Ovary (tissue), 9 donors: ENCODE results near the gene FEZF2. TPM values are rescaled to one million over a fixed set of nuclear protein-coding genes. Genes with fewer than 3 reads are reported as not detected.

Experiments
- DNase-seq, 5 donors: peaks; one replicate each; pipeline ENCODE4 v3.0.0-alpha.2; 2019 to 2020
- H3K27ac ChIP-seq, 2 donors: fragments of 200-600 bp; one replicate each; pipeline versions ENCODE4 v1.5.1 to v1.8.0; 2019 to 2022
- H3K27me3 ChIP-seq: fragments of 200-600 bp; one replicate; pipeline ENCODE4 v1.8.0; 2022
- H3K36me3 ChIP-seq: fragments of 200-600 bp; sonication (generic); one replicate; pipeline ENCODE4 v1.5.1; 2019
- H3K4me1 ChIP-seq: one replicate; pipeline ENCODE4 v1.8.1; 2013; ENCODE audit warnings: mild to moderate bottlenecking, moderate library complexity; ENCODE audit not compliant: insufficient read depth
- H3K4me3 ChIP-seq: fragments of 200-600 bp; sonication (generic); one replicate; pipeline ENCODE4 v1.5.1; 2017
- H3K9me3 ChIP-seq, 2 donors: fragments of 200-600 bp in 1 of 2; sonication (generic) in 1 of 2; one replicate each; pipeline versions ENCODE4 v1.5.1 to v1.8.1; 2013 to 2019; ENCODE audit warnings: mild to moderate bottlenecking in 1 of 2, moderate library complexity in 1 of 2
- EP300 ChIP-seq: sonication (generic); formaldehyde crosslinking; IDR thresholded peaks from one replicate; pipeline ENCODE4 v1.6.1; 2017; ENCODE audit warnings: antibody characterized with exemption
- POLR2A ChIP-seq: fragments of 450-650 bp; IDR thresholded peaks from one replicate; pipeline ENCODE4 v1.6.1; 2017; ENCODE audit warnings: antibody characterized with exemption, mild to moderate bottlenecking, moderate library complexity
- WGBS, 3 donors: extraction: QIAGEN DNeasy Blood & Tissue Kit in 1 of 3; methylation state at CpG; one replicate each; pipeline versions ENCODE4 v1.1.5 to v1.1.7; 2013 to 2017; 5-methylcytosine and 5-hydroxymethylcytosine counted together
- intact Hi-C, 4 donors: fragments of 100-400 bp; cut with DNase I; formaldehyde crosslinking; loops; one replicate each; pipeline versions ENCODE4 v1.11.0 to v1.15.1; 2022 to 2023
- polyA plus RNA-seq, 2 donors: library from polyadenylated mRNA; stranded (reverse); fragments of 200-250 nt in 1 of 2; fragments of 350-450 nt in 1 of 2; fragmentation: Illumina TruSeq in 1 of 2; extraction: RNeasy Lipid Tissue Mini Kit (QIAGEN cat#74804) in 1 of 2; gene quantifications; one replicate each; pipeline ENCODE4 v1.2.3, GENCODE V29; 2013 to 2014
- total RNA-seq, 7 donors: library from RNA; depleted of rRNA in 2 of 7; stranded (reverse); fragments of >200 nt in 2 of 7; fragmentation: NEBNext Ultra II Directional in 3 of 7; extraction: Animal tissue kit (Norgen Biotek cat#: 25700) in 3 of 7; gene quantifications; one replicate each; pipeline versions ENCODE4 v1.1.0 to v1.2.4, GENCODE V29; 2016 to 2023
- TF ChIP-seq, protein P1 (sequence below), 3 donors: fragments of 450-650 bp in 2 of 3; fragments of 200-600 bp in 1 of 3; IDR thresholded peaks; one replicate each; pipeline versions ENCODE4 v1.5.1 to v1.8.0; 2016 to 2022; ENCODE audit warnings: antibody characterized with exemption in 3 of 3, mild to moderate bottlenecking in 1 of 3
- donor health status: DM: no; HTN: no; CAD: no; lungs with moderate emphysema.
- donor health status: DM: no; HTN: no; CAD: no.
- donor health status: Bipolar disorder and iron deficiency.
- donor health status: DM: yes; HTN: yes; CAD: no.
- donor health status: DM: no; HTN: no; CAD: no.
- donor health status: DM: yes; HTN: yes; CAD: no.

FEZF2 gene
- total and polyA plus RNA-seq, 9 donors = 0.29 TPM; not detected in 8

DNA sequence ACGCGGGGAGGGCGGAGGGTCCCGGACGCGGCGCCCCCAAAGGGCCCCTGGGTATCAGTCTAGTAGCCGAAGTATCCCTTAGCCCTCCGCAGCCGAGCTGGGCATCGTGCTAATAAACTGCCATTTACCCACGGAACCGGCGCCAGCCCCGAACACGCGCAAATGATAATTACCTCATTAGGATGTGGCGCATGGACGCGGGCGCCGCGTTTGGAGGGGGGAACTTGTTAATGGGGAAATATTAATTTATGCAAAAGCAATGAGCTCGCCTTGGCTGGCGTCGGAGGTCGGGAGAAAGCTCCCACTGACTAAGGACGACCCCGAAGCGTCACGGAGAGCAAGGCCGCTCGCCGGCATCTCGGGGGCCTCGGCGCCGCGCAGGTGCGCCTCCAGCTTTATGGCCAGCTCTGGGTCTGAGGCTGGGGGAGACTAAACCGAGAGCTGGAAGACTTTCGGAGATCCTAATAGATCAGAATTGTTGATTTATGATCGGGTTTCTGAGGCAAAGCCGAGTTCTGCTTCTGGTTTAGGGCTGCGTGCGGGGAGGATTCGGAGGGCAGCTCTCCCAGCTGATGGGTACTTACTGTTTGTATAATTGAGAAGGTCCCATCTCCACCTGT, 474 bp upstream of the FEZF2 start:
- DNase-seq = no peak
- intact Hi-C loops = no loop called here
- TF ChIP-seq, protein P1, sequence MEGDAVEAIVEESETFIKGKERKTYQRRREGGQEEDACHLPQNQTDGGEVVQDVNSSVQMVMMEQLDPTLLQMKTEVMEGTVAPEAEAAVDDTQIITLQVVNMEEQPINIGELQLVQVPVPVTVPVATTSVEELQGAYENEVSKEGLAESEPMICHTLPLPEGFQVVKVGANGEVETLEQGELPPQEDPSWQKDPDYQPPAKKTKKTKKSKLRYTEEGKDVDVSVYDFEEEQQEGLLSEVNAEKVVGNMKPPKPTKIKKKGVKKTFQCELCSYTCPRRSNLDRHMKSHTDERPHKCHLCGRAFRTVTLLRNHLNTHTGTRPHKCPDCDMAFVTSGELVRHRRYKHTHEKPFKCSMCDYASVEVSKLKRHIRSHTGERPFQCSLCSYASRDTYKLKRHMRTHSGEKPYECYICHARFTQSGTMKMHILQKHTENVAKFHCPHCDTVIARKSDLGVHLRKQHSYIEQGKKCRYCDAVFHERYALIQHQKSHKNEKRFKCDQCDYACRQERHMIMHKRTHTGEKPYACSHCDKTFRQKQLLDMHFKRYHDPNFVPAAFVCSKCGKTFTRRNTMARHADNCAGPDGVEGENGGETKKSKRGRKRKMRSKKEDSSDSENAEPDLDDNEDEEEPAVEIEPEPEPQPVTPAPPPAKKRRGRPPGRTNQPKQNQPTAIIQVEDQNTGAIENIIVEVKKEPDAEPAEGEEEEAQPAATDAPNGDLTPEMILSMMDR (IDR thresholded peaks at IDR 0.05) = no peak
- TF ChIP-seq POLR2A (no peak), EP300 (no peak)
- Histone ChIP-seq H3K27ac (no peak overlapping the region), H3K4me1 (peaks cover 4% of the 10 kb centered on the region), H3K27me3 (peaks cover 2% of the 10 kb centered on the region), H3K4me3 (no peak overlapping the region), H3K9me3 (no peaks in the 10 kb centered on the region), H3K36me3 (no peaks in the 10 kb centered on the region)
- WGBS, 3 donors = 2 to 5% (median 2%) methylated on average over 47 of the region's 47 CpGs

DNA sequence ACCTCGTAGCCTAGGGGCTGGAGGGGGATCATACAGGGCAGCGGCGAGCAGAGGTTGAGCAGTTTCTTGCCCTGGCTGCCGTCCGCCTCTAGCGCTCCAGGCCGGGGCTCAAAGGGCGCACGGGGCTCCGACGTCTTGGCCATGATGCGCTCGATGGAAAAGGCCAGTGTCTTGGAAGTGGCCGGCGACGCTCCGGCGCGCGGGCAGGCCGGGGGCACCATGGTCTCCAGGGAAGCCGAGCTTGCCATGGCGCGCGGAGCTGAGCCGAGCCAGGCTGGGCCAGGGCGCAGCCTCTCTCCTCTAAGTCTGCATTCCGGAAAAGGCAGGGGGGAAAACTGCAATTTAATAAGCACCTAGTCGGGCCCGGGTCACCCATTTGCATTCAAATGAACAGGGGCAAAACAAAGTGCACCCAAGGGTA, 719 bp downstream of the FEZF2 start:
- H3K27ac ChIP-seq = no peak overlapping the region
- H3K4me1 ChIP-seq = peaks cover 2% of the 10 kb centered on the region

DNA sequence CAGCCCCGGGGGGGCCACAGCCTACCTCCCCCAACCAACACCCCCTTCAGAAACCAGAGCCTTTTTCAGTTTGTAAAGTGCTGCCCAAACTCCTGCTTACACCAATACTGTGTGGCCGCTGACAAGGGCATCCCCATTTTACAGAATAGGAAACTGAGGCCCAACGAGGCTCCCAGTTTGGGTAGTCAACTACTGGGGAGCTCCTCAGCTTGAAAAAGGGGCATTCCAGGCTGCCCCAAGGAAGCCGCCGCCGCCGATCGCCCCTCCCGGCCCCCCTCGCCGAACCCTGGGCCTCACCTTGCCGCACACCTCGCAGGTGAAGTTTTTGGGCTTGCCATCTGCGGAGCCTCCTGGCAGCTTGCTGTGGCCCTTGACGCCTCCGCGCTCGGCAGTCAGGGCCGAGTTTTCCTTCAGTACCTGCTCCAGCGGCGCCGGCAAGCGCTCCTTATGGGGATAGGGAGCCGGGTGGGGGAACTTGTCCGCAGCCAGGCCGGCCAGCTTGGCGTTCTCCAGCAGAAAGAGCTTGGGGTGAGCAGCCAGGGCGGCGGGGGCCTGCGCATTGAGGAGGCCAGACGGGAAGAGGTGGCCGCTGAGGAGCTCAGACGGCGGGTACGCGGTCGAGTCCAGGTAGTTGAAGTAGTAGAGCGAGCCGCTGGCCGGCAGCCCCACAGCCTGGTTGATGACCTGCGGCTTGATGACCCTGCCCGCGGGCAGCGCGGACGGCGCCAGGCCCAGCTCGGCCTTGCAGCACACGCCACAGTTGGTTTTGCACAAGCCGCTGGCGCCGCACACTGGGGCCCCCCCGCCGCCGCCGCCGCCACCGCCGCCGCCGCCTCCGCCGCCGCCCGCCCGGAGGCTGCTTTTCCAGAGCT, 1.4 kb downstream of the FEZF2 start:
- peaks cover 2% of the 10 kb centered on the region for H3K4me1 ChIP-seq
- TF ChIP-seq, protein P1 (IDR thresholded peaks at IDR 0.05) = no peak
- no peak for TF ChIP-seq EP300
- no peak for TF ChIP-seq POLR2A
- H3K4me3 ChIP-seq = no peak overlapping the region
- H3K27ac ChIP-seq = no peak overlapping the region
- no peaks in the 10 kb centered on the region for H3K27me3 ChIP-seq
- WGBS, 3 donors = 1 to 2% (median 2%) methylated on average over 35 to 66 of the region's 66 CpGs
- intact Hi-C loops = no loop called here
- DNase-seq = no peak
- H3K36me3 ChIP-seq = no peaks in the 10 kb centered on the region
- H3K9me3 ChIP-seq = no peaks in the 10 kb centered on the region

More for the DNA sequence above, 719 bp downstream of the FEZF2 start:
- no peak for DNase-seq
- H3K9me3 ChIP-seq = no peaks in the 10 kb centered on the region
- H3K4me3 ChIP-seq = no peak overlapping the region
- TF ChIP-seq, protein P1 (IDR thresholded peaks at IDR 0.05) = no peak
- TF ChIP-seq EP300 = no peak
- no peak for TF ChIP-seq POLR2A
- H3K27me3 ChIP-seq = peaks cover 2% of the 10 kb centered on the region
- intact Hi-C loops = no loop called here
- no peaks in the 10 kb centered on the region for H3K36me3 ChIP-seq
- WGBS, 3 donors = 2% methylated on average over 30 of the region's 30 CpGs

DNA sequence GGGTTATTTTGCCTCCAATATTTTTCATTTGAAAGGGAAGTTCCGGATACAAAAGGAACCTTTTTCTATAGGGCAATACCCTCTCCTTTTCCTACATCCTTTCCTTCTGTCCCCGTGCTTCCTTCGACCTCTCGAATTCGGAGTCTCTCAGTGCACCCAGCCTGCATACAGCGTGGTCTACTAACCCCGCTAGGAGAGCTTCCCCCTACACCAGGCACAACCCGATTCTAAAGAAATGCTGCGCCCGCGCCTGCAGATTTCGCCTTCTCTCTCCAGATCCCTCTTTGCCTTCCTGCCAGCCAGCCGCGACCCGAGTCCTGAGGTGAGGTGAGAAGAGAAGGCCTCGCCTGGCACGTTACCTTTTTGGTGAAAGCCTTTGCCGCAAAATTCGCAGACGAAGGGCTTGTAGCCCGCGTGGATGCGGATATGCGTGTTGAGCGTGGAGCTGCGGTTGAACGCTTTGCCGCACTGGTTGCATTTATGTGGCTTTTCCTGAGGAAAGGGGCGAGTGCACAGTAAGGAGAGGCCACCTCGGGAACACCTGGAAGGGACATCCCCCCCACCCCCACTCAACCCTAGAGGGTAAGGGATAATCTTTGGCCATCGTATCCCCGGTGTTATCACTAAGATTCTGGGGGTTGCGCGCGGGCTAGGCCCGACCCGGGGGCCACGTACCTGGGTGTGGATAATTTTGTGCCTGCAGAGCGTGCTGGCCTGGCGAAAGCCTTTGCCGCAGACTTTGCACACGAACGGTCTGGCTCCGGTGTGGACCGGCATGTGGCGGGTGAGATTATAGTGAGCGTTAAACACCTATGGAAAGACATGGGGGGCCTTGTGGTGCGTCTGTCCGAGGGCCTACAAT, 2.3 kb downstream of the FEZF2 start:
- Histone ChIP-seq H3K9me3 (no peaks in the 10 kb centered on the region), H3K27me3 (no peaks in the 10 kb centered on the region), H3K27ac (no peak overlapping the region), H3K4me1 (peaks cover 2% of the 10 kb centered on the region), H3K4me3 (no peak overlapping the region), H3K36me3 (no peaks in the 10 kb centered on the region)
- TF ChIP-seq EP300 = no peak
- TF ChIP-seq, protein P1 (IDR thresholded peaks at IDR 0.05) = no peak
- TF ChIP-seq POLR2A = no peak
- DNase-seq = no peak
- intact Hi-C loops = no loop called here
- 6 to 9% (median 7%) methylated on average over 48 to 49 of the region's 49 CpGs for WGBS, 3 donors
